Esophagus muscularis mucosa (tissue), 4 donors: ENCODE measurements around the gene UNC5A.

Source experiments
- CTCF ChIP-seq, 3 experiments: fragments of 200-600 bp in 2 of 3; fragments of 450-650 bp in 1 of 3; sonication (generic) in 2 of 3; IDR thresholded peaks; one replicate each; pipeline ENCODE4 v1.5.1; 2017 to 2019; ENCODE audit warnings: antibody characterized with exemption in 3 of 3, mild to moderate bottlenecking in 2 of 3, moderate library complexity in 1 of 3
- EP300 ChIP-seq: sonication (generic); formaldehyde crosslinking; IDR thresholded peaks from one replicate; pipeline ENCODE4 v1.6.1; 2017; ENCODE audit warnings: antibody characterized with exemption
- POLR2A ChIP-seq: fragments of 450-650 bp; IDR thresholded peaks from one replicate; pipeline ENCODE4 v1.6.1; 2017; ENCODE audit warnings: antibody characterized with exemption, moderate library complexity, mild to moderate bottlenecking, low read depth
- POLR2AphosphoS5 ChIP-seq, 2 donors: sonication (generic); formaldehyde crosslinking; IDR thresholded peaks; one replicate each; pipeline ENCODE4 v1.6.1; 2017; ENCODE audit warnings: antibody characterized with exemption in 2 of 2

GRCh38 chr5:176844281-176844680, 33.9 kb downstream of the UNC5A start:
- no peak for TF ChIP-seq EP300
- no peak for TF ChIP-seq POLR2A
- TF ChIP-seq CTCF (IDR thresholded peaks at IDR 0.05): no peak
- TF ChIP-seq POLR2AphosphoS5 (IDR thresholded peaks at IDR 0.05): no peak
